A549 (cell line): Measurements from ENCODE around the gene EPS8L2.

Experiments
- CEBPB ChIP-seq, 2 experiments: fragments of >200 bp in 1 of 2; sonication (Bioruptor Twin) in 1 of 2; formaldehyde crosslinking in 1 of 2; IDR thresholded peaks; 2 replicates each; pipeline ENCODE4 v1.6.1; 2012 to 2016
- CTCF ChIP-seq: fragments of >200 bp; sonication (Bioruptor Twin); formaldehyde crosslinking; IDR thresholded peaks from 3 replicates; pipeline ENCODE4 v1.5.1; 2016
- EP300 ChIP-seq, 2 experiments: fragments of >200 bp; sonication (Bioruptor Twin); formaldehyde crosslinking; IDR thresholded peaks; 2 replicates in 1 of 2; 3 replicates in 1 of 2; pipeline ENCODE4 v1.6.1; 2016 to 2017
- PBX3 ChIP-seq: IDR thresholded peaks from 2 replicates; pipeline ENCODE4 v1.6.1; 2012
- PHF8 ChIP-seq: fragments of 200-600 bp; sonication (generic); IDR thresholded peaks from 2 replicates; pipeline ENCODE4 v1.6.1; 2016; ENCODE audit warnings: low read depth, mild to moderate bottlenecking, antibody characterized with exemption, moderate library complexity, borderline replicate concordance
- POLR2A ChIP-seq: IDR thresholded peaks from 2 replicates; pipeline ENCODE4 v1.6.1; 2012; ENCODE audit warnings: mild to moderate bottlenecking, low read length
- TF ChIP-seq, protein P1 (sequence below): IDR thresholded peaks from 2 replicates; pipeline ENCODE4 v1.6.1; 2012
- TF ChIP-seq, protein P2 (sequence below): fragments of >200 bp; sonication (Bioruptor Twin); formaldehyde crosslinking; IDR thresholded peaks from 3 replicates; pipeline ENCODE4 v1.6.1; 2016

DNA sequence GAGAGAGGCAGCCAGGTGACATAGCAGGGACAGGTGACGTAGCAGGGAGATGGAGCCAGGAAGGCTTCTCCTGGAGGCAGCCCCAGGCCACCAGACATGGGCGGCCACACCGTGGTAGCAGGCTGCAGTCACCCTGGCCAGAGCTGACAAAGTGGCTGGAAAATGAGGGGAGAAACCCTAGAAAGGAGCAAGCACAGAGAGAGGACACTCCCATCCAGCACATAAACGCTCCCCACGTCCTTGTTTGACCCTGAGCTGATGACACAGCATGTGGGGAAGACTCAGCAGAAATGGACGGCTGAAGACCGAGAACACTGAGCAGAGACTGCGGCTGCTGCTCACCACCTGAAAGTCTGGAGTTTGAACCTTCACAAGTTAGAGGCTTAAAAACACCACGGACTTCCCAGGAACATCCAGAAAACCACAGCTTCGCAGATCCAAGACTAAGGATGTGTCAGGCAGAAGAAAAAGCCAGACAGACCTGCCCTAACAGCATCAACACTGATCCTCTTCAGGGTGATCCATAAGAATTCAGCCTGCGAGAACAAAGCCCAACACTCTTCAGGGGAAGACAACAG lies 40.2 kb upstream of the EPS8L2 start:
- TF ChIP-seq, protein P1, sequence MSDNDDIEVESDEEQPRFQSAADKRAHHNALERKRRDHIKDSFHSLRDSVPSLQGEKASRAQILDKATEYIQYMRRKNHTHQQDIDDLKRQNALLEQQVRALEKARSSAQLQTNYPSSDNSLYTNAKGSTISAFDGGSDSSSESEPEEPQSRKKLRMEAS = no peak
- TF ChIP-seq PBX3 = no peak
- TF ChIP-seq, protein P2, sequence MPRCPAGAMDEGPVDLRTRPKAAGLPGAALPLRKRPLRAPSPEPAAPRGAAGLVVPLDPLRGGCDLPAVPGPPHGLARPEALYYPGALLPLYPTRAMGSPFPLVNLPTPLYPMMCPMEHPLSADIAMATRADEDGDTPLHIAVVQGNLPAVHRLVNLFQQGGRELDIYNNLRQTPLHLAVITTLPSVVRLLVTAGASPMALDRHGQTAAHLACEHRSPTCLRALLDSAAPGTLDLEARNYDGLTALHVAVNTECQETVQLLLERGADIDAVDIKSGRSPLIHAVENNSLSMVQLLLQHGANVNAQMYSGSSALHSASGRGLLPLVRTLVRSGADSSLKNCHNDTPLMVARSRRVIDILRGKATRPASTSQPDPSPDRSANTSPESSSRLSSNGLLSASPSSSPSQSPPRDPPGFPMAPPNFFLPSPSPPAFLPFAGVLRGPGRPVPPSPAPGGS = no peak
- no peak for TF ChIP-seq CTCF
- no peak for TF ChIP-seq POLR2A
- TF ChIP-seq EP300 (IDR thresholded peaks at IDR 0.05) = no peak
- no peak for TF ChIP-seq PHF8
- no peak for TF ChIP-seq CEBPB (IDR thresholded peaks at IDR 0.05)
